H1 (cell line): Measurements from ENCODE around the gene FREM2.

Experiments
- CTCF ChIP-seq, 3 experiments: IDR thresholded peaks; 1 replicate in 2 of 3; 2 replicates in 1 of 3; pipeline versions ENCODE4 v1.5.1 to v1.6.1; 2011; ENCODE audit warnings: low read length in 3 of 3, mild to moderate bottlenecking in 3 of 3, inconsistent platforms in 2 of 3, low read depth in 1 of 3, moderate library complexity in 1 of 3; ENCODE audit not compliant: insufficient read depth in 1 of 3; ENCODE audit errors: control extremely low read depth in 1 of 3
- MAX ChIP-seq: IDR thresholded peaks from 2 replicates; pipeline ENCODE4 v1.6.1; 2012; ENCODE audit warnings: inconsistent platforms
- RNF2 ChIP-seq: fragments of 200-900, 300-1000 bp; sonication (generic); IDR thresholded peaks from 2 replicates; pipeline ENCODE4 v1.7.1; 2016; ENCODE audit warnings: borderline replicate concordance, low read depth, mild to moderate bottlenecking, antibody characterized with exemption, low read length; ENCODE audit not compliant: poor library complexity, severe bottlenecking; ENCODE audit errors: missing control alignments
- TEAD4 ChIP-seq: IDR thresholded peaks from 2 replicates; pipeline ENCODE4 v1.6.1; 2012; ENCODE audit warnings: low read depth, low read length, inconsistent platforms, mixed read lengths

GRCh38 chr13:38879786-38880185 lies 192.9 kb downstream of the FREM2 start:
- TF ChIP-seq TEAD4 (no peak), MAX (no peak), RNF2 (no peak), CTCF (IDR thresholded peaks at IDR 0.05; ENCODE audit: control extremely low read depth in 1 of 3, insufficient read depth in 1 of 3, low read depth in 1 of 3, low read length in 3 of 3) (no peak)
